Omental fat pad (tissue), 4 donors: ENCODE data around the gene FEM1A. TPM values are rescaled to one million over a fixed set of nuclear protein-coding genes. Genes with fewer than 3 reads are reported as not detected.
"Not testable (repeated sequence)": the region's sequence is repeated elsewhere in the genome, so short reads cannot be mapped to it uniquely, and the experiment has no call there.

Experiments
- ATAC-seq: fragments of 150-250 bp; one replicate; pipeline ENCODE4 v1.9.1; 2016; ENCODE audit warnings: mild to moderate bottlenecking, moderate library complexity; ENCODE audit not compliant: low FRiP score
- DNase-seq: peaks from one replicate; pipeline ENCODE4 v3.0.0-alpha.2; 2019; ENCODE audit warnings: low spot score
- total RNA-seq, 4 donors: library from RNA; depleted of rRNA; stranded (reverse); fragments of >200 nt; gene quantifications; one replicate each; pipeline ENCODE4 v1.1.0, GENCODE V29; 2016
- TF ChIP-seq, protein P1 (sequence below), 3 donors: fragments of 450-650 bp; IDR thresholded peaks; one replicate each; pipeline ENCODE4 v1.5.1; 2016 to 2017; ENCODE audit warnings: antibody characterized with exemption in 3 of 3, mild to moderate bottlenecking in 3 of 3, moderate library complexity in 2 of 3

Gene FEM1A, protein sequence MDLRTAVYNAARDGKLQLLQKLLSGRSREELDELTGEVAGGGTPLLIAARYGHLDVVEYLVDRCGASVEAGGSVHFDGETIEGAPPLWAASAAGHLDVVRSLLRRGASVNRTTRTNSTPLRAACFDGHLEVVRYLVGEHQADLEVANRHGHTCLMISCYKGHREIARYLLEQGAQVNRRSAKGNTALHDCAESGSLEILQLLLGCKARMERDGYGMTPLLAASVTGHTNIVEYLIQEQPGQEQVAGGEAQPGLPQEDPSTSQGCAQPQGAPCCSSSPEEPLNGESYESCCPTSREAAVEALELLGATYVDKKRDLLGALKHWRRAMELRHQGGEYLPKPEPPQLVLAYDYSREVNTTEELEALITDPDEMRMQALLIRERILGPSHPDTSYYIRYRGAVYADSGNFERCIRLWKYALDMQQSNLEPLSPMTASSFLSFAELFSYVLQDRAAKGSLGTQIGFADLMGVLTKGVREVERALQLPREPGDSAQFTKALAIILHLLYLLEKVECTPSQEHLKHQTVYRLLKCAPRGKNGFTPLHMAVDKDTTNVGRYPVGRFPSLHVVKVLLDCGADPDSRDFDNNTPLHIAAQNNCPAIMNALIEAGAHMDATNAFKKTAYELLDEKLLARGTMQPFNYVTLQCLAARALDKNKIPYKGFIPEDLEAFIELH
- 10 to 100 TPM; 11.8 to 22.1 (median 13.9) TPM for total RNA-seq

DNA sequence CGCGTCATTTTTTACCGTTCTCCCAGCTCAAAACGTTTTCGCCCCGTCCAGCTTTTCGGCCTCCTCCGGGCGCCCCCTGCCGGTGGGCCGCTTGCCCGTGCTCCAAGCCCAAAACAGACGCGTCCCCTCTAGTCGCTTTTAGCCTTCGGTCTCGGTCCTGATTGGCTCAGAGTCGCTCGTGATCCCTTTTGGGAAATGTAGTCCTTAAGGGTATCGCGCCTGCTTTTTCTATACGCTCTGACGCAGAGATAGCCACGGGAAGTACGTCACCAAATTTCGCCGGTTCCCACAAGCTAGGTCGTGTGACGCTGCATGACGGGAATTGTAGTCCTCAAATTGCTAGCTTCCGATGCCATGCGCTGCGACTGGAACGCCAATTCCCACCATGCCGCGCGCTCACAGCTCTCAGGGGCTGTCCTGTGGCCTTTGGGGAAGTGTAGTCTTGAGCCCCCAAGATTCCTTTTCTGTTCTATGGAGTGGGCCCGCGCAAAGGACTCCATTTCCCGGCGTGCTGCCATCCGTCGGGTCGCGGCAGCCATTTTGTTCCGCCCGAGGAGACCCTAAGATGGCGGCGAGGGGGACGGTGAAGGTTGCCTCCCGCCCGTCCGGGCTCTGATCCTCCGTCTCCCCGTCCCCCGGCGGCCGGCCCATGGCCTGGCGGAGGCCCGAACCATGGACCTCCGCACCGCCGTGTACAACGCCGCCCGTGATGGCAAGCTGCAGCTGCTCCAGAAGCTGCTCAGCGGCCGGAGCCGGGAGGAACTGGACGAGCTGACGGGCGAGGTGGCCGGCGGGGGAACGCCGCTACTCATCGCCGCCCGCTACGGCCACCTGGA, at the start of gene FEM1A:
FEM1A (plus strand) TSS at position 552 of the 836 bp plus-strand sequence; CDS start at position 673, 121 bp downstream.
- DNase-seq = peak; percentile 98
- peak; percentile 100 for ATAC-seq
- TF ChIP-seq, protein P1, sequence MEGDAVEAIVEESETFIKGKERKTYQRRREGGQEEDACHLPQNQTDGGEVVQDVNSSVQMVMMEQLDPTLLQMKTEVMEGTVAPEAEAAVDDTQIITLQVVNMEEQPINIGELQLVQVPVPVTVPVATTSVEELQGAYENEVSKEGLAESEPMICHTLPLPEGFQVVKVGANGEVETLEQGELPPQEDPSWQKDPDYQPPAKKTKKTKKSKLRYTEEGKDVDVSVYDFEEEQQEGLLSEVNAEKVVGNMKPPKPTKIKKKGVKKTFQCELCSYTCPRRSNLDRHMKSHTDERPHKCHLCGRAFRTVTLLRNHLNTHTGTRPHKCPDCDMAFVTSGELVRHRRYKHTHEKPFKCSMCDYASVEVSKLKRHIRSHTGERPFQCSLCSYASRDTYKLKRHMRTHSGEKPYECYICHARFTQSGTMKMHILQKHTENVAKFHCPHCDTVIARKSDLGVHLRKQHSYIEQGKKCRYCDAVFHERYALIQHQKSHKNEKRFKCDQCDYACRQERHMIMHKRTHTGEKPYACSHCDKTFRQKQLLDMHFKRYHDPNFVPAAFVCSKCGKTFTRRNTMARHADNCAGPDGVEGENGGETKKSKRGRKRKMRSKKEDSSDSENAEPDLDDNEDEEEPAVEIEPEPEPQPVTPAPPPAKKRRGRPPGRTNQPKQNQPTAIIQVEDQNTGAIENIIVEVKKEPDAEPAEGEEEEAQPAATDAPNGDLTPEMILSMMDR (IDR thresholded peaks at IDR 0.05) = peak in 2 of 3 donors; percentile 78 to 99

DNA sequence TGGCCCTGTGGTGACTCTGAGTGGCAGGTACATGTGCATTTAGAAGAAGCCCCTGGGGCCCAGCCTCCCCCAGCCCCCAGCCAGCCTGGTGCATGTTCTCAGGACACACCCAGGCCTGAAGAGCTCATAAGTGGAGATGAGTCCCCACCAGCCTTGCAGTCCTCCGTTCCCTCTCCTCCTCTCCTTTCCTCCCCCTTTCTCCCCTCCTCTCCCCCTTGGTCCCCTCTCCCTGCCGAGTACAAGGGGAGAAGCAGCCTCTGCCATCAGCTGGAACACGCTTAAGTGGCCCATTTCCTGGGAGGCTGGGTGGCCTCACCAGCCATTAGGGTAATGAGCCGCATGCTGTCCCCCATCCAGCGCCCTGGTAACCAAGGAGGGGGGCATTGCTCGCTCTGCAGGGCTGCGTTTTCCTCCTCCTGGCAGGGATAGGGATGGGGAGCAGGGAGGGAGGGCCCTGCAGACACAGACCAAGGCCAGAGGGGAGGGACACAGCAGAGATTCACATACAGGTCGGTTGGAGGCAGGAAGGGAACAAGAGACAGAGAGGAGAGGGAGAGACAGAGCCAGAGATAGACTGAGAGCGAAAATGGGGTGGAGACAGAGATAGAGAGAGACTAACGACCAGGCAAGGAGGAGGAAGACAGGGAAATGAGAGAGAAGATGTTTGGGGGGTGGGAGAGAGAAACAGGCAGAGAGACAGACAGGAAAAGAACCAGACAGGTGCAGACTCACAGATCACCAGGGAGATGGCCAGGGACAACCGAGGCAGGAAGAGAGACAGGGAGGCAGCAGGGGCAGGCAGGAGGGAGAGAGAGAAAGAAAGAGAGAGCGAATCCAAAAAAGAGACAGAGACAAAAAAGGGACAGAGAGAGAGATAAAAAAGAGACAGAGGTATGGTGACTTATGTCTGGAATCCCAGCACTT, 48.5 kb upstream of the FEM1A start:
- no peak for DNase-seq
- no peak for ATAC-seq
- TF ChIP-seq, protein P1 (IDR thresholded peaks at IDR 0.05) = no peak

DNA sequence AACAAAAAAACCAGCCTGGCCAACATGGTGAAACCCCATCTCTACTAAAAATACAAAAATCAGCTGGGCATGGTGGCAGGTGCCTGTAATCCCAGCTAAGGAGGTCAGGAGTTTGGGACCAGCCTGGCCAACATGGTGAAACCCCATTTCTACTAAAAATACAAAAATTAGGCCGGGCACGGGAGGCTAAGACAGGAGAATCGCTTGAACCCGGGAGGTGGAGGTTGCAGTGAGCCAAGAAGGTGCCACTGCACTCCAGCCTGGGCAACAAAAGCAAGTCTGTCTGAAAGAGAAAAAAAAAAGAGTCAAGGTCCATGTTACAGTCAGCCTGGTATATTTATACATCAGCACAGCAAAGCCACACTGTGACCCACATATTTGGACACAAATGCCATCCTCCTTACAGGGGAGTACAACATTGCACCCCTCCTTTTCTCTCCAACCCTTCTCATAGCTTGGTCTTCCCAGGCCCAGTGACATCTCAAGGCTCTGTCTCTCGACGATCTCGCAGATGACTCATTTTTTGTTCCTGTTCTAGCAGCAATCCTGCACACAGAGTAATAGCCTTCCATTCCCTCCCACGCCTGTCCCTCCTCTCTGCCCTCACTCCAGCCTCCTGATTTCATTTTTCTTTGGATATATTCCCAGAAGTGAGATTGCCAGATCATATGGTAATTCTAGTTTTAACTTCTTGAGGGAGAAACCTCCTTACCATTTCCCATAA, 46.9 kb upstream of the FEM1A start:
- TF ChIP-seq, protein P1 (IDR thresholded peaks at IDR 0.05) = no peak
- DNase-seq = no peak
- ATAC-seq = peak; percentile 94

DNA sequence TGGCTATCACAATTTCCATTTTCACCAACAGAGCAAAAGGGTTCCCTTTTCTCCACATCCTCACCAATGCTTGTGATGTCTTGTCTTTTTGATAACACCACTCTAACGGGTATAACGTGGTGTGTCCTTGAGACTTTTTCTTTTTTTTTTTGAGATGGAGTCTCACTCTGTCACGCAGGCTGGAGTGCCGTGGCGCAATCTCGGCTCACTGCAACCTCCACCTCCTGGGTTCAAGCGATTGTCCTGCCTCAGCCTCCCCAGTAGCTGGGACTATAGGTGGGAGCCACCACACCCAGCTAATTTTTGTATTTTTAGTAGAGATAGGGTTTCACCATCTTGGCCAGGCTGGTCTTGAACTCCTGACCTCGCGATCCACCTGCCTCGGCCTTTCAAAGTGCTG, 46.4 kb upstream of the FEM1A start:
- DNase-seq, ATAC-seq: not testable (repeated sequence)

DNA sequence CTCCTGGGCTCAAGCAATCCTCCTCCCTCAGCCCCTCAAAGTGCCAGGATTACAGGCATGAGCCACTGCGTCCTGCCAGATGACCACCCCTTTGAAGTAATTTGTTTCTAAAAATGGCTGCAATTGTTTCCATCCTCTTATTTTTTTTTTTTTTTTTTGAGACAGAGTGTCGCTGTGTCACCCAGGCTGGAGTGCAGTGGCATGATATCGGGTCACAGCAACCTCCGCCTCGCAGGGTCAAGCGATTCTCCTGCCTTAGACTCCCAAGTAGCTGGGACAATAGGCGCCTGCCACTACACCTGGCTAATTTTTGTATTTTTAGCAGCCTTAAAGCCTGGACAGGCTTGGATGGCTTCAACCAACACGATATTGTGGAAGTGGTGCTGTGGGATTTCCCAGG, 45.5 kb upstream of the FEM1A start:
- ATAC-seq = no peak
- TF ChIP-seq, protein P1 (IDR thresholded peaks at IDR 0.05) = no peak

DNA sequence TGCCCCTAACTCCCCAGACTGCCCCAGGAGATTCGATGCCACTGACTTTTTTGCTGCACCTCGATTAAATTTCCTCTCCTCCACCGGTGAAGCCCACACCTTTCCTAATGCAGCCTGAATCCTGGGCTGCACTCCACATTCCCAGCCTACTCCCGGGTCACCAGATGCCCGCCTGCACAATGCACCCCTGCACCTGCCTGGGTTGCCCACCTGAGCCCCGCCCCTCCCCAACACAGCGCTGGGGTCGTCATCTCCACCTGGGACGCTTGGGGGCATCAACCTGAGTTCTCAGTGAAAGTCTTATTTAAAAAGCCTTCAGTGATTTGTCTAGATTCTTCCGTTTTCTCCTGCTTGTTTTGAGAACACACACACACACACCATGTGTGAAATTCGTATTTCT, 43.3 kb upstream of the FEM1A start:
- ATAC-seq (no peak), DNase-seq (no peak)
- TF ChIP-seq, protein P1 (IDR thresholded peaks at IDR 0.05) = no peak

More for the DNA sequence above, 45.5 kb upstream of the FEM1A start:
- no peak for DNase-seq
